IPS-11a (cell line): ENCODE data around the gene GPR35.

Experiments
- H3K4me3 ChIP-seq: one replicate; pipeline ENCODE4 v1.5.1; 2013; ENCODE audit warnings: low read depth, low read length, control low read depth

Gene GPR35

DNA sequence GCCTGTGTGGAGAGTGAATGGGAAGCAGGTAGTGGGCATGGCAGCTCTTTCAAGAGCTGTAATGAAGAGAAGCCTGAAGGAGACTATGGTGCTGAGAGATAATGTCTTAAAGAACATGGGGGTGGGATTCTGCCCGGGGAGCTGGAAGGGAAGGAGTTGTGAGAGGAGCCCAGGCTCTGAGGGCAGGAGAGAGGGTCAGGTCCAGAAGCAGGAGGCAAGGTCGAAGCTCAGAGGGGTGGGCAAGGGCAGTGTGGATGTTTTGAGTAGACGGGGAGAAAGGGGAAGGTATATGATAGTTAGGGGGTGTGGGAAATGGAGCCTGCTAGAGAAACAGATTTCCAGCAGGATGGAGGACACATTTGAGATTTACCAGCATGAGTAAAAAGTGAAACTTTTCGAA is 36.6 kb upstream of the GPR35 start:
- H3K4me3 ChIP-seq, result no peak overlapping the region

DNA sequence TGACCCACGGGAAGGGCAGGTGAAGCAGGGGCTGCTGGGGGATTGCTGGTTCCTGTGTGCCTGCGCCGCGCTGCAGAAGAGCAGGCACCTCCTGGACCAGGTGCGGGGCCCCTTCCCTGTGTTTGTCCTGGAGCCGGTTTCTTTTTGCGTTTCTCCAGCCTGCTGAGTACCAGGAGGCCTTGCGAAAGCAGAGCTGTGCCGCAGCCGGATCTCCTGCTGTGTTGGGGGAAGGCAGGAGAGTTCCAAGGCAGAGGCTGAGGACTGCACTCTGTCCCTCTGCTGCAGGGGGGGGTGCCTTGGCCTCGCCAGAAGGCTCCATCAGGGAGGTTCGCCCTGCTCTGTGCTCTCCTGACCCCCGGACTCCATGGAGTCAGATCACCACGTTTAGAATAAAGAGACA is 35.9 kb upstream of the GPR35 start:
- H3K4me3 ChIP-seq, result no peak overlapping the region

DNA sequence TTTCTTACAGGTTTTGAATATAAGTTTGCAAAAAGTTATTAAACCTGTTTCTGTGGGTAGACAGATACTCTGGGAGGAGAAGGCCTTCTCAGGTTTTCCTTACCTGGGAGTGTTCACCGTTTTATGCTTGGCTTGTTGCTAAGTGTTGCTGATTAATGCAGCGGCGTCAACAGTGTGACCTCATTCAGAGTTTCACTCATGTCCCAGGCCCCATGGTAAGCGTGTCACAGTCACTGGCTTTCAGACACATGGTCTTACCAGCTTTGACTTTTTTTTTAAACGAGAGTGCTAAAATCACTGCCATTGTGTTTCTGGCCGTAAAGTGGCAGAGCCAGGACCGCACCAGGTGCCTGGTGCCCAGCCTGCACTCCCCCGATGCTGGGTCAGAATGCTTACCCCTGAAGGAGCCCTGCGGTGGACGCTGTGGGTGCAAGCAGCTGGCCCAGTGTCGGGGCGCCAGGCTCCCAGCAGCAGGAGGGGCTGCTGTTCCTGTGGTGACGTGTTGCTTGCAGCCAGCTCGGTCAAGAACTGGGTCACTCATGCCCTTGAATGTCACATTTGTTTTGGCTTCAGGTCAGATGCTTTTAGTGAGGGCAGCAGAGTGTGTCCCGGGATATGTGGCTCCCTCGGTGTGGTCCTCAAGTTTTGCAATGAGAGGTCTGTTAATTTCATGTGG is 35.3 kb upstream of the GPR35 start:
- no peak overlapping the region for H3K4me3 ChIP-seq

DNA sequence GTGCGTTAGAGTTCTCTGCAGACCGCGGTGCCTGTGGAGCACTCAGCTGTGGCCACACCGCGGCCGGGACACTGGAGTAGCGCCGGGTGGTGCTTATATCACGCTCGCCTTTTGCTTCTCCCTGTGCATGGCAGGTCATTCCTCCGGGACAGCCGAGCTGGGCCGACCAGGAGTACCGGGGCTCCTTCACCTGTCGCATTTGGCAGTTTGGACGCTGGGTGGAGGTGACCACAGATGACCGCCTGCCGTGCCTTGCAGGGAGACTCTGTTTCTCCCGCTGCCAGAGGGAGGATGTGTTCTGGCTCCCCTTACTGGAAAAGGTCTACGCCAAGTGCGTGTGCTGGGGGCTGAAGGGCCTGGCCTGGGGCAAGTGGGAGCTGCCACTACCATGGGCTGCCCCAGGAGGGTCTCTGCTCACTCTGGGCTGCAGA is 34.6 kb upstream of the GPR35 start:
- H3K4me3 ChIP-seq, result no peak overlapping the region

DNA sequence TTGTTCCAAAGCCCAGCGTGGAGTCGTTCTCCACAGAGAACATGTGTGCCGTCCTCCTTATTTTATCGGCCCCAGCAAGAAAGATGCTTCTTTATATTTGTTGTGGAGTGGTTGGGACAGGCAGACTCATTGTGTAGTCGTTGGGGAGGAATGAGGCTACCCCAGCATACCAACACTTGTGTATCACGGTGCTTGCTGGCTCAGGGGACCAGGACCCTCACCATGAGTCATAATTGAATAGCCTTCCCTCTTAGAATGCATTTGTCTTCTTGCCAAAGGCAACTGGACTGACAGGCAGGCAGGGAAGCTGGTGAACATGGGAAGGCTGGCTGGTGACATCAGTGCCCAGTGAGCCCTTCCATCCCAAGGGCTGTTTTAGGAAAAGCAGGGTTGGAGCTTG is 34.1 kb upstream of the GPR35 start:
- no peak overlapping the region for H3K4me3 ChIP-seq

DNA sequence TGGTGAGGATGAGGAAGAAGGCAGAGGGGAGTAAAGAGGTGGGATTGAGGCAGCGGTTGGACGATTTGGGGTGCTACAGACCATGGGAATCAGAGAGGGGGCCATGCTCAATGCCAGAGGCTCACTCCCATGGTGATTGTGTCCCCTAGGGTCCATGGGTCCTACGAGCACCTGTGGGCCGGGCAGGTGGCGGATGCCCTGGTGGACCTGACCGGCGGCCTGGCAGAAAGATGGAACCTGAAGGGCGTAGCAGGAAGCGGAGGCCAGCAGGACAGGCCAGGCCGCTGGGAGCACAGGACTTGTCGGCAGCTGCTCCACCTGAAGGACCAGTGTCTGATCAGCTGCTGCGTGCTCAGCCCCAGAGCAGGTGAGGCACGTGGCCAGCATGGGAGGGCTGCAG is 33.5 kb upstream of the GPR35 start:
- no peak overlapping the region for H3K4me3 ChIP-seq

DNA sequence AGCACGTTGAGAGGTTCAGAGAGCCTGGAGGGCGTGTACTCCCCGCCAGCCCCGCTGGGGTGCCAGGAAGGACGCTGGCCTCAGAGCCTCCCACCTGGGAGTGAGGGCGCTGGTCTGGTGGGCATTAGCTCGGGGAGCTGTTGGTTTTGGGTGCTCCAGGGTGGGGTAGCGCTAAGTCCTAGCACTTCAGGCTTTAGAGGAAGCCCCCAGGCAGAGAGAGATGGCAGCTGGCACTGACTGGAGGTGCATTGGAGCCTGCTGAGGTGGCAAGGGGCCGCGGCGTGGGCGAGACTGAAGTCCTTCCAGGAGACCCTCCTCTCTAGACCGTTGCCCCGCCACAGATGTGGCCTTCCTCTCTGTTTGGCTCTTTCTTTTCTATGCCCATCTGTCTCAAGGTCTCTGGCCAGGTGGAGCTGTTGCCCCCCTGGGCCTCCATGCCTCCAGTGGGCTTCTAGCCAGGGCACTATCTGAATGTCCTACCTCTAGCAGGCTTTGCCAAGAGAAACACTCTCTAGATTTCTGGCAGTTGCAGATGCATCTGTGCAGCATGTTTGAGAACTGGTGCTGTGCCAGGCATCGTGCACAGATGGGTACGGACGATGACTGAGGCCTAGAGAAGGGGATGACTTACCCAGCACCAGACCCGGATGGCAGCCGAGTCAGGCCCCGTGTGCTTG is 32.1 kb upstream of the GPR35 start:
- H3K4me3 ChIP-seq, result no peak overlapping the region

DNA sequence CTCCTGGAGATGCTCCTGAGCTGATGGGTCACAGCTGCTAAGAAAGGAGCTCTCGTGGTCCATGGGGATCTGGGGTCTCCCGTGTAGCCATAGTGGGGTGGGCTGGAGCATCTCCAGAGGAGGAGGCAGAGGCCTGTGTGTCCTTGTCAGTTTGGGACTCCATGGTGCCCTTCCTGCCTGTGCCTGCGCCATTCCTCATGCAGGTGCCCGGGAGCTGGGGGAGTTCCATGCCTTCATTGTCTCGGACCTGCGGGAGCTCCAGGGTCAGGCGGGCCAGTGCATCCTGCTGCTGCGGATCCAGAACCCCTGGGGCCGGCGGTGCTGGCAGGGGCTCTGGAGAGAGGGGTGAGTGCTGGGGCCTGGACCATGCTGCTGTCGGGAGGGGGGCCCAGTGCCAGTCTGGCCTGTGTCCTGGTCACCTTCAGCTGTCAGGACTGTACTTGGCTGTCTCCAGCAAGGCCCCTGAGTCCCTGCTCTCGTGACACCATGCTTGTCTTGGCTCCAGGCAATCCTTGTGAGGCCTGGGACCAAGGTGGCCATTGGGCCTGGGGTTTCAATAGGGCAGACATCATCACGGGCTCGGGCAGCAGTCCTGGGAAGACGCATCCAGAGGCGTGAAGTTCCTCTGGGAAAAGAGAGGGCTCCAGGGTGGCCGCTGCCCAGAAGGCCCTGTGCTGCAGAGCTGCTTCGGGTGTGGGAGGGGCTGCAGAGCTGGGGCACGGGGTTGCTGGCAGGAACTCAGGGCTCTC is 31.4 kb upstream of the GPR35 start:
- no peak overlapping the region for H3K4me3 ChIP-seq

DNA sequence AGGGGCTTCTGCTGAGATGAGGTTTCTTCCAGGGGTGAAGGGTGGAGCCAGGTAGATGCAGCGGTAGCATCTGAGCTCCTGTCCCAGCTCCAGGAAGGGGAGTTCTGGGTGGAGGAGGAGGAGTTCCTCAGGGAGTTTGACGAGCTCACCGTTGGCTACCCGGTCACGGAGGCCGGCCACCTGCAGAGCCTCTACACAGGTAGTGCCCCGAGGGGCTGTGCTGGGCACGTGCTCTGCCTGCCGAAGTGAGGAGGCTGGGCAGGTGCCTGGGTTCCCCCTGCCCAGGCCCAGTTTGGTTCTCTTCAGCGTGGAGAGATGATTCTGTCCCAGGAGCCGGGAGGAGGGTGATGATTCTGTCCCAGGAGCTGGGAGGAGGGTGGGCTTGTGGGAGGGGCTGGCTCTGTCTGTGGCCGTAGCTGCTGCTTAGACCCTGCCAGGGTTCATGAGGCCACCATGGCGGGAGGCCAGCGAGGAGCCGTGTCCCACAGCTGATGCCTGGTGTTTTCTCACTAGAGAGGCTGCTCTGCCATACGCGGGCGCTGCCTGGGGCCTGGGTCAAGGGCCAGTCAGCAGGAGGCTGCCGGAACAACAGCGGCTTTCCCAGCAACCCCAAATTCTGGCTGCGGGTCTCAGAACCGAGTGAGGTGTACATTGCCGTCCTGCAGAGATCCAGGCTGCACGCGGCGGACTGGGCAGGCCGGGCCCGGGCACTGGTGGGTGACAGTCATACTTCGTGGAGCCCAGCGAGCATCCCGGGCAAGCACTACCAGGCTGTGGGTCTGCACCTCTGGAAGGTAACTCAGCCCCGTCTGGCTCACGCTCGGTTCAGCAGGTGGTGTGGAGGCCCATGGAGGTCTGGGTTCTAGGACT is 30.5 kb upstream of the GPR35 start:
- H3K4me3 ChIP-seq, result no peak overlapping the region

DNA sequence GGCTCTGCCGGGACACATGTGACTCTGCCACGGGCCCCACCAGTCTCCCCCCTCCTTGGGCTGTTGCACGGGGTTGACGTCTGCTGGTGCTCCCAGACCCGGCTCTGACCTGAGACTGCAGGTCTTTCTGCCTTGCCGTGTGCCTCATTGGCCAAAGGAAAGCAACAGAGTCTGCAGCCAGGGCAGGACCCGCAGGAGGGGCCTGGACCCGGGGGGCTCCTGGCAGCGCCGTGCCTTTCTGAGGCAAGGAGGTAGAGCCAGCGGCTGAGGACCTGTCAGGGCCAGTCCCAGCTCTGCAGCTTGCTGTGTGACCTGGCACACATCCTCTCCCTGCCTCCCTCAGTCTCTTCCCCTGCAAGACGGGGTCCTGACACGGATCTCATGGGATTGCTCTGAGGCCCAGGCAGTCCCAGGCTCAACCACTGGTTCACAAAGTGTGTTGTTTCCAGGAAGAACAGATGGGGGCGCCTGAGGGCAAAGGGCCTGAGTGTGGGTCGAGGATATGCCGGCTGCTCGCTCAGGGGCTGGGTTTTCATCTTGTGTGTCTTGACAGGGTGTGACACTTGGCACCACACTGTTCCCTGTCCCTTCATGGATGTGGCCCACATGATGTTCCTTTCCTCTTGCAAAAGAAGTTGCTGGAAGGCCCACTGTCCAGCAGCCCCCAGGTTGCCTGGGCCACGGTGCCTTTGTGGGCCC is 29.8 kb upstream of the GPR35 start:
- no peak overlapping the region for H3K4me3 ChIP-seq

DNA sequence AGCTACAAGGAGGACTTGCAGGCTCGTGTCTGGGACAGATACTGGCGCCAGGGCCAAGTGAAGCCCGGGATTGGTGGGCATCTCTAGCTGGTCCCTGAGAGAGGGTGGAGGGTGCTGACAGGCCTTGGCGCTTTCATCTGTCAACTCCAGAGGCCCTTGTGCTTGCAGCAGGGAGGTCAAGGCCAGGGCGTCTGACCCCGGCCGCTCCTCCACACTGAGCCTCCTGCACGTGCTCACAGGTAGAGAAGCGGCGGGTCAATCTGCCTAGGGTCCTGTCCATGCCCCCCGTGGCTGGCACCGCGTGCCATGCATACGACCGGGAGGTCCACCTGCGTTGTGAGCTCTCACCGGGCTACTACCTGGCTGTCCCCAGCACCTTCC is 29.2 kb upstream of the GPR35 start:
- H3K4me3 ChIP-seq, result no peak overlapping the region

DNA sequence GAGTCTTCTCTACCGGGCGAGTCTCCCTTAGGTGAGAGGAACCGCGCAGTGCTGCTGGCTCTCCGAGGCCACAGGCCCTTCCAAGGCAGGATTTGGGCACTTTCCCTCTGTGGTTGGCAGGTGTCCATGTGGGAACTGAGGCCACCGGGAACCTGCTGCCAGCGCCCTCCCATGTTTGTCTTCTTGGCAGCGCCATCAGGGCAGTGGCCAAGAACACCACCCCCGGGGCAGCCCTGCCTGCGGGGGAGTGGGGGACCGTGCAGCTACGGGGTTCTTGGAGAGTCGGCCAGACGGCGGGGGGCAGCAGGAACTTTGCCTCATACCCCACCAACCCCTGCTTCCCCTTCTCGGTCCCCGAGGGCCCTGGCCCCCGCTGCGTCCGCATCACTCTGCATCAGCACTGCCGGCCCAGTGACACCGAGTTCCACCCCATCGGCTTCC is 28.8 kb upstream of the GPR35 start:
- no peak overlapping the region for H3K4me3 ChIP-seq

DNA sequence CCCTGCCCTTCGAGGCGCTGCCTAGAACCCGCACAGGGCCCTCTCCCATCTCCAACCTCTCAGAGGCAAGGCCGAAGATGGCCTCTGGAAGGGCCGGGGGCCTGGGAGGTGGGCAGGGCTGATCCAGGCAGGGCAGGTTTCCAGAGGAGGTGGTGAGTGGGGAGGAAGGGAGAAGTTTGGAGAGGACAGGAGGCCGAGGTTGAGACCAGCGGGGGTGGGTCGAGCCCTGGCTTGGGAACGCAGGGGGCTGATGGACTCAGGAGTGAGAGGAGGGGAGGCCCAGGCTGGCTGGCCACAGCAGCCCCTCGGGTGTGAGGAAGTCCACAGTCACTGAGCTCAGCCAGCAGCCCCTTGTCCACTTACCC is 28.2 kb upstream of the GPR35 start:
- no peak overlapping the region for H3K4me3 ChIP-seq

DNA sequence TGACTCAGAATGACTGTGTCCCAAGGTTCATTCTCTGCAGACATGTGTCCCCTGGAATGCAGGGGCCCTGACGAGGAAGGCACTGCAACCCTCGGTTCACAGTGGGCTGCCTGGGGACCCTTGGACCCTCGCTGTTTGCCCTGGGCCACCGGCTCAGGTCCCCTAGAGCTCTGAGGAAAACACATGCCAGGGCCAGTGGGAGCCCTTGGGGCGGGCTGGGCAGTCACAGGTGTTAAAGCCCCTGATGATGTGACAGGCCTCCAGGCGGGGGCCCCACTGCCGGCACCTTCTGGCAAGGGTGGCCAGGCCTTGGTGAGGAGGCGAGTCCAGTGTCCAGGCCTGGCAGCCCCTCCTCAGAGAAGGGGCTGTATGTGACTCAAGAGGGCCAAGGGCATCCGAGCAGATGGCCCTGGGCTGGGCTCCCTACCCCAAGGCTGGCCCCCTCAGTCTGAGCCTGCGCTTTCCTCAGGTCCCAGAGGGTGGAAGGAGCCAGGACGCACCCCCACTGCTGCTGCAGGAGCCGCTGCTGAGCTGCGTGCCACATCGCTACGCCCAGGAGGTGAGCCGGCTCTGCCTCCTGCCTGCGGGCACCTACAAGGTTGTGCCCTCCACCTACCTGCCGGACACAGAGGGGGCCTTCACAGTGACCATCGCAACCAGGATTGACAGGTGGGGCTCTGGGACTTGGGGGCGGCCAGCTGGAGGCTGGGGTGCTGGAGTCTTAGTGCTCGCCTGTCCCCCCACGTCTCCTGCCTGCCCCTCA is 27.7 kb upstream of the GPR35 start:
- no peak overlapping the region for H3K4me3 ChIP-seq

DNA sequence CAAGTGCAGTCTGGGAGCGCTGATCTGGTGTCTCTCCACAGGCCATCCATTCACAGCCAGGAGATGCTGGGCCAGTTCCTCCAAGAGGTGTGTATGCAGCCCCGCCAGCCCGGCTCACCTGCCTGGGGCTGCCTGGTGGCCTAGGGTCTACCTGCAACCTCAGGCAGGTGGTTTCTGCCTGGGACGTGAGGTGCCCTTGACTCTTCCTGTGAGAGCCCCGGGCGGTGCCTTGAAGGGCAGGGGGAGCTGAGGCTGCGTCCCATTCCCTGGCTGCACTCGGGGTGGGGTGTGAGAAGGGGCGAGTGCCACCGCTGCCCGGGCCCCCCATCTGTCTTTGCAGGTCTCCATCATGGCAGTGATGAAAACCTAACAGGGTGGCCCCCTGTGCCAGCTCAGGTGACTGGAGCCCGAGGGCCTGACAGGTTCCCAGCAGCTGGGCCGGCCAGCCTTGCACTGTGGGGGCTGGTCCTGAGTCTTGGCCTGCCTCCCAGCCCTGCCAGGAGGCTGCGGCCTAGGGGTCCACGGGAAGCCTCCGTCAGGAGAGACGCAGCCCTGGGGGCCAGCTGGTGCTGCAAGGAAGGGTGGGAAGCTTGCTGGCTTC is 26.9 kb upstream of the GPR35 start:
- H3K4me3 ChIP-seq, result no peak overlapping the region

DNA sequence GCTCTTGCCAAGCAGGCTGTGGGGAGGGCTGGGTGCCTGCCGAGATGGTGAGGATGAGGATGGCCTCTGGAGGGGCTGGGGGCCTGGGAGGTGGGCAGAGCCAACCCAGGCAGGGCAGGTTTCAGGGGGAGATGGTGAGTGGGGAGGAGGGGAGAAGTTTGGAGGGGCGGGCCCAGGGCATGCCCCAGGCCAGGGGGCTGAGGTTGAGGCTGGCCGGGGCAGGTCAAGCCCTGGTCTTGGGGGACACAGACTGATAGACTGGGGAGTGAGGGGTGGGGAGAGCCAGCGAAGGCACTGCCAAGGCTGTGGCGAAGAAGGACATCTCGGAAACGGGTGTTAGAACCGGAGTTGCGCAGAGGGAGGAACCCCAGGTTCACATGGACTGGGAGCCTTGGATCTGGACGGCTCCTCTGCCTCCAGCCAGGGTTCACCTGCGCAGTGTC is 26.1 kb upstream of the GPR35 start:
- H3K4me3 ChIP-seq, result no peak overlapping the region

DNA sequence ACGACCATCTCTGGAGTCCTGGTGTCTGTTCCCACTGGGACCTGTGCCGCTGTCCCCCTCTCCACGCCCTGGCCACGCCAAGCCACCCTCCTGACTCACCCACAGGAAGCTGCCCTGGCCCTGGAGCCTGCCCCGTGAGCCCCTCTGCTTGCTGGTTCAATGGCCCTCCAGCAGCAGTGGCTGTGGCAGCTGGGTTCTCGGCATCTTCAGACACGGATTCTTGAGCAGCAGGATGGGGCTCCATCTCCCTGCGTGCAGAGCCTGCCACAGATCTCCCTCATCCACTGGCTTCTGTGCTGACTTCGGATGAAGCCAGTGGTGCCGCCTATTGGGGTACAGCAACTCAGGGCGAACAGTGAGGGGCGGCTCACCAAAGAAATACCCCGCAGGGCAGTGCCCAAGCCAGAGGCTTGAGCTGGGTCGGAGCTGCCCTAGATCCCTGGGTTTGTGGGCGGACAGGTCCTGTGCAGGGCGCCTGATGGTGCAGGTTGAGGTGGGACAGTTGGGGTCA is 24.8 kb upstream of the GPR35 start:
- no peak overlapping the region for H3K4me3 ChIP-seq

DNA sequence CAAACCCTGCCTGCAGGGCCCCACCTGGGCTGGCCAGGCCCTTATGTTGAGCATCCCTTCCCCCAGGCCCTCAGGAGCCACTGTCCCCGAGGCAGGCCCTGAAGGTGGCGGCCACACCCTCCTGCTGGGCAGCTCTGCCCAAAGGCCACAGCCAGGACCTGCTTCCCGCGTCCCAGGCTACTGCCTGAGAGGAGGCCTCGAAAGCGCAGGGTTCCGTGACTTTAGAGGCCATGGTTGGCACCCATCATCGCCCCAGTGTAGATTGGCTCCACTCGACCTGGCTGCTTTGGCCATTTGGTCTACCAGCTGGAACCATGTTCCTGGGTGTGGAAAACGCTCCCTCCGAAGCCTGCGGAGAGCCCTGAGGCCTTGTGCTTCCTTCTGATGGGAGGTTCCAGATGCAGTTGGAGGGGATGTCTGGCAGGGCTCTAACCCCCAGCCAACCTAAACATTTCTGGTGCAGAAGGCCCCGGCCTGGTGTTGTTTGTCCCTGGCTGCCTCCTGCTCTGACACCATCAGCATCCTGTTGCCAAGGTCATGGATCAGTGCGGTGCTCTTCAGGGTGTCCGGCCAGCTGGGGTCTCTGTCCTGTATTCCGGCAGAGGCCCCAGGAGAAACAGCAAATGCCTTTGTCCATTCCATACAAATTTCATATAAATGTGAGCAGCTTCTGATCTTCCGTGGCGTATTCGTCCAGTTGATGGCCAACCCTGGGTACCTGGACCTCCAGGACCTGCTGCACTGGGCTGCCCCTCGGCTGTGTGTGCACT is 24.0 kb upstream of the GPR35 start:
- no peak overlapping the region for H3K4me3 ChIP-seq

DNA sequence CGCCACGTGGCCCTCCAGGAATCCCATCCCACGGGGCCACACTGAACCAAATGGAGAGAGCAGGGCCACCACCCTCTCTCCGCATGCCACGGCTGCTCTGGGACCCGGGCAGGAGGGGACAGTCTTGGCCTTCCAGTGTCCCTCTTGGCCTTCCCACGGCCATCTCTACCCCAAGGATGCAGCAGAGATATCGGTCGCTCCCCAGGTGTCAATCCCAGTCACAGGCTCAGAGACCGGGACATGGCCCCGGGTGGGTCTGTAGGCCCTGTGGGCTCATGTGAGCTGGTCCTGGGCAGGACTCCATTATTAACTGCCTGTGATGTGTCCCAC is 23.5 kb upstream of the GPR35 start:
- no peak overlapping the region for H3K4me3 ChIP-seq
